8988T (cell line): Measurements from ENCODE around the gene CACFD1.

Experiments
- DNase-seq: peaks from one replicate; pipeline ENCODE4 v3.0.0; 2011

CACFD1 gene

GRCh38 chr9:133485531-133486260 is 25.9 kb downstream of the CACFD1 start:
- DNase-seq = peak; percentile 84

GRCh38 chr9:133487331-133487725 is 27.6 kb downstream of the CACFD1 start:
- no peak for DNase-seq

DNA sequence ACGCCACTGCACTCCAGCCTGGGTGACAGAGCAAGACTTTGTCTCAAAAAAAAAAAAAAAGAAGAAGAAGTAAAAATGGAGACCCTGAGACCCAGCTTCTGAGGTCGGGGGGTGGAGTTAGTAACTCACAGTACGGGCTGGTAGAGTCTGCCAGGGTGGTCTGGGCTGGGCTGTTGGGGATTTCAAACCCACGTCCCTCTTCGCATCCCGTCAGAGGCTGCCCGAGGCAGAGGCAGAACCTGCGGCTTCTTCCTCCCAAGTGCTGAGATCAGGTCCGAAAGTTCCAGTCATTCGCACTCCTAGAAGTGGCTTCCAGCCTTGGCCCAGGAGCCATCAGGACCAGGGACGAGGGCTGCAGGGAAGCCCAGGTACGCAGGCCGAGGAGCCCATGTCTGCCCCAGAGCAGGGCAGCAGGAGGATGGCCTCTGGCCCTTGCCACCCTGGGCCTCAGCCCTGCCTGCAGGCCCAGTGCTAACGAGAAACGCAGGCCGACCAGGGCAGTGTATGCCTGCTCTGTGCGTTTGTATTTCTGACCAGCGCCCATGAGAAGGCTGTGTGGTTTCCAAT is 29.0 kb downstream of the CACFD1 start:
- DNase-seq = no peak

DNA sequence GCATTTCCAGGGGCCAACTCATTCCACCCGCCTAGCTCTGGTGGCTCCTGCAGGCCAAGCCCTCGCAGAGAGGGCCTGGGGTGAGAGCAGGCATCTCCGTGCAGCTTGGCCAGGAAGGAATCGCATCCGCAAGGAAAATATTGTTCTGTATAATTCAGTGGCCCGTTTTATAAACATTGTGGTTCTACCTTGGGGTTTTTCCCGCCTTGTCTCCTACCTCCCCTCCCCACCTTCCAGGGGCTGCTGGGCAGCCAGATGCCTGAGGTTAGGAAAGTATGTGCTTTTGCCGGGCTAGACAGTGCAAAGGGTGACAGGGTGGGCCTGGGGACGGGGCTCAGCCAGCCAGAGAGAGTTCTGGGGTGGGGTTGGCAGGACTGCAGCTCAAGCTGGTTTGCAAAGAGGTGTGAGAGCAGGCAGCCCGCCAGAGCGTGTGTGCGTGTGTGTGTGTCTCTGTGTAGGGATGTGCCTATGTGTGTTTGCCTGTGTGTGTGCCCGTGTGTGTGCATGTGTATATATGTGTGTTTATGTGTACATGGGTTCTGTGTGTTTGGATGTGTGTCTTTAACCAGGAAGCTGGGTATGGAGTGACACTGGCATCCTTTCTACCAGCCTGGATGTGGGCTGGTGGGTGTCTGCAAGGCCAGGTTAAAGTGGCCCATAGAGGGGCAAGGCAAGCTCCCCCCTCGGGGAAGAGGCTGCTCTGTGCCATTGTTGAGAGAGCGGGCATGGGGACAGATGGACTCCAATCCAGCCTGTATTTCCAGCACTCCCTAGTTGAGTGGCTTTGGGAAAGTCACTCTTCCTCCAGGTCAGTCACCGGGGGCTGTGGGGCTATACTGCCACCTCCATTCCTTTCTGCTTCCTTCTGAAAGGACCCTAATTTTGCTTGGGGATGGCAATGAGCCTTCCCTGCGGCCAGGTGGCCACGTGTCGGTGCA is 29.7 kb downstream of the CACFD1 start:
- no peak for DNase-seq

DNA sequence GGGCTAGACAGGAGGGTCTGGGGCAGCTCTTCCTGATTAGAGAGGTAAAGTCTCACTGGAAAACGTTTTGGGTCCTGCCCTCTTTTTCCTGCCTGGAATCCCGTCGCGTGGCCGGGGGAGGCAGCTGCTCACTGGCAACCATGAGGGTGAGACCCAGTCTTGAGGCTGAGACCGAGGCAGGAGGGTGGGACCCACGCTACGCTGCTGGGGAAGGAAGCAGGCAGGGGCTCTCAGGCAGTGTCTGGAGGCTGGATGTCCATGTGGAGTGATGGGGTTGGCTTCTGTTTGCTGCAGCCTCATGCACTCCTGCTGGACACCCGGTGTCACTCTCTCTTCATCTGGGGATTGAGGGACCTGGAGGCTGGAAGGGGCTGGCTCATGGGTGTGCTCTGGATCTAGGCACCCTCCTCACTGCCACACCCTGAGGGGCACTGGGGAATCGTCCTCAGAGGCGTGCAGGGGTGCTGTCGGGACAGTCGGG is 30.5 kb downstream of the CACFD1 start:
- DNase-seq = no peak

DNA sequence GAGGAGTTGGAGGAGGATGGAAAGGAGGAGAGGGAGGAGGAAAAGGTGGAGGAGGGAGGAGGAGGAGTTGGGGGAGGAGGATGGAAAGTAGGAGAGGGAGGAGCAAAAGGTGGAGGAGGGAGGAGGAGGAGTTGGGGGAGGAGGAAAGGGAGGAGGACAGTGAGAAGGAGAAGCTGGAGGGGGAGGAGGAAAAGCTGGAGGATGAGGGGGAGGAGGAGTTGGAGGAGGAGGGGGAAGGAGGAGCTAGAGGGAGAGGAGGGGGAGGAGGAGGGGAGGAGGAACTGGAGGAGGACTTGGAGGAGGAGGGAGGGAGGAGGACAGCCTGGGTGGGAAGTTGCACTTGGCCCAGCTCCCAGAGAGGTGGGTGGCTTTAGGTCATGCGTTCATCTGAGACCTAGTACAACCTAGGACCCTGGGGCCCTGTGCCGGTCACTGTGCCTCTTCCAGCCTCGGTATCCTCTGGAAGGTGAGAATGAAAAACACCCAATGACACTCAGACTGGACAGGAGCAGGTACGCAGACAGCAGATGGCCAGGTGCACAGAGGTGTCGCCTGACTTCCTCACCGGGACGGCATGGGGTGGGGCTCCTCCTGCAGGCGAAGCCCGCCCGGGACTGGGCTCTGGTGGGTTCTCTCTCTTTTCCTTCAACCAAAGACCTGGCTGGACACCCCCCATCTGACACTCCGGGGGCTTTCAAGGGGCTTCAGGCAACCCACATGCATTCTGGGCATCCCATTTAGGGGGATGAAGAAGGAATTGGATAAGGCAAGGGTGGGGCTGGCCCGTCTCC is 31.3 kb downstream of the CACFD1 start:
- no peak for DNase-seq

GRCh38 chr9:133491656-133491925 is 31.8 kb downstream of the CACFD1 start:
- DNase-seq = no peak

GRCh38 chr9:133492061-133493021 is 32.6 kb downstream of the CACFD1 start:
- no peak for DNase-seq

- DNase-seq = no peak
Measured at GRCh38 chr9:133493428-133493827, 33.6 kb downstream of the CACFD1 start.

DNA sequence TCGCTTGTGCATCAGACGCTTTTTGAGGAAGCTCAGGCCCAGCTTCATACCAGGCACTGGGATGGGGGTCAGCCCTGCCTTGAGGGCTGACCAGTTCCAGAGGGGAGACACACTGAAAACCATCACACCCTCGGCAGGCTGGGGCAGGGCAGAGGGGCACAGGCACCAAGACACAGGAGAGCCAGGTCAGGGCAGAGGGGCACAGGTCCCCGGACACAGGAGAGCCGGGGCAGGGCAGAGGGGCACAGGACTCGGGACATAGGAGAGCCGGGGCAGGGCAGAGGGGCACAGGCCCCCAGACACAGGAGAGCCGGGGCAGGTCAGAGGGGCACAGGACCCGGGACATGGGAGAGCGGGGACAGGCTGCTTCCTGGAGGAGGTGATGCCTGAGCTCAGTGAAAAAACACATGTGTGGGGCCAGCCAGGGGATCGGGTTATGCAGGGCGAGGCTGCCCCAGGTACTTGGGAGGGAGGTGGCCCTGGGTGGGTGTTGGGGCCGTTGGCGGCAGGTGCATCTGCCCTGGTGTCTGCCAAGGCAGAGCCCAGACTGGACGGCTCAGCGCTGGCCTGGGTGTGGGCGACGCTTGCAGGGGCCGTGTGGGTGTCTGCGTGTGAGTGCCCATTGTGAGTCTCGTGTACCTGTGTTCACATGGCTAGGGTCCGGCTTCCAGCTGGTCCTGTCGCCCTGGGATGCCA is 34.2 kb downstream of the CACFD1 start:
- DNase-seq = no peak

GRCh38 chr9:133494636-133495326 is 35.0 kb downstream of the CACFD1 start:
- no peak for DNase-seq

DNA sequence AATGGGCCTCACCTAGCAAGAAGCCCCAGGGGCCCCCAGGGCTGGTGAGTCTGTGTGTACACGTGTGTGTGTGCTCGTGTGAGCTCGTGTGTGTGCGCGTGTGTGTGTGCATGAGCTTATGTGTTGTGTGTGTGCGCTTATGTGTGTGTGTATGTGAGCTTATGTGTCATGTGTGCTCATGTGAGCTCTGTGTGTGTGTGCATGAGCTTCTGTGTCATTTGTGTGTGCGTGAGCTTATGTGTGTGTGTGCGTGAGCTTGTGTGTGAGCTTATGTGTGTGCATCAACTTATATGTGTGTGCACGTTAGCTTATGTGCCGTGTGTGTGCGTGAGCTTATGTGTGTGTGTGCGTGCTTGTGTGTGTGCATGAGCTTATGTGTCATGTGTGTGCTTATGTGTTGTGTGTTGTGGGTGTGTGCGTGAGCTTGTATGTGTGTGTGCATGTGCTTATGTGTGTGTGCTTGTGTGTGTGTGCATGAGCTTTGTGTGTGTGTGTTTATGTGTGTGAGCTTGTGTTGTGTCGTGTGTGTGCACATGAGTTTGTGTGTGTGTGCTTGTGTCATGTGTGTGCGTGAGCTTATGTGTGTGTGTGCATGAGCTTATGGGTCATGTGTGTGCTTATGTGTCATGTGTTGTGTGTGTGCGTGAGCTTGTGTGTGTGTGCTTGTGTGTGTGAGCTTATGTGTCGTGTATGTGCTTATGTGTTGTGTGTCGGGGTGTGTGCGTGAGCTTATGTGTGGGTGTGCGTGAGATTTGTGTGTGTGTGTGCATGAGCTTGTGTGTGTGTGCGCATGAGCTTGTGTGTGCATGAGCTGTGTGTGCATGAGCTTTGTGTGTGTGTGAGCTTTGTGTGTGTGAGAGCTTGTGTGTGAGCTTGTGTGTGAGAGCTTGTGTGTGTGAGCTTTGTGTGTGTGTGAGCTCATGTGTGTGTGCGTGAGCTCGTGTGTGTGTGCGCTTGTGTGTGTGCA is 35.8 kb downstream of the CACFD1 start:
- DNase-seq = no peak

- DNase-seq = no peak
Measured at GRCh38 chr9:133496861-133497842, 37.4 kb downstream of the CACFD1 start.

GRCh38 chr9:133499132-133499891 is 39.5 kb downstream of the CACFD1 start:
- no peak for DNase-seq

GRCh38 chr9:133499892-133500270 is 40.1 kb downstream of the CACFD1 start:
- DNase-seq = no peak

DNA sequence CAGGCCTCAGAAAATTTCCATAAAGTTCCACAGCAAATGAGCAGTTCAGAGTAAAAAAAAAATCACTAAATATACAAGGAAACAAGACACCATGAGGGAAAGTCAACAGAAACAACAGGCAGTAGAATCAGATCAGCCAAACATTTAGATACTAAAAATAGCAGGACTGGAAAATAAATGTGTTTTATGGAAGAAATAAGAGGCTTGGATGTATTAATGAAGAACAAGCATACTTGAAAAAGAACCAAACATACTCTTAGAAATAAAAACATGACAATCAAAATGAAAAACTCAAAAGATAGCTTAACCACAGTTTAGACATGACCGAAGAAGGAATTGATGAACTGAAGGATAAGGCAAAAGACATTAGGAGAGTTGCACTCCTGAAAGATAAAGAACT is 42.3 kb downstream of the CACFD1 start:
- DNase-seq = no peak

DNA sequence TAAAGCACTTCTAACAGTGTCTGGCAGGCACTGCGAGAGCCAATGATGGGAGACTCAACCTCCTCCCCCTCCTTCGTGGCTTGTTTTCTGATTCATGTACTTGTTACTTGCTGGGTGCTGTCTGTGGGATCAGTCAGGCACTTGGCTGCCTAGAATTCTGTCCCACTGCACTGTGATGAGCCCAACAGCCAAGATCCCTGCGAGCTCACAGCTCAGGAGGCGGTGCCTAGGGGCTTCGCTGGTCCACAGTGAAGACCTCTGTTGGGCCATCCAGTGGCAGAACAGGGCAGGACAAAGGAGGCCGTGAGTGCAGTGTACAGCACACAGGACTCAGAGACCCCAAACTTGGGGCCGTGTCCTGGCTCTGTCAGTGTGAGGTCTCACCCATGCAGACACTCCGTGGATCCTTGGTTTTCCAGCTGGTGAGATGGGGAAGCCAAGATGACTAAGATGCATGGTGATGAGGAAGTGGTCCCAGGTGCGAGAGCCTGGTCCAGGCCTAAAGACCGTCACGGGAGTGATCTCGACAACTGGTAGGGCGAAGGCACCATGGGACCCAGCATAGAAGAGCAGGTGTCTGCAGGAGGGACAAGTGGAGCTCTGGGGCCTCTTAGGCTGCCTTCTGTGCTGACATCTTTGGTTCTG is 45.5 kb downstream of the CACFD1 start:
- no peak for DNase-seq
